ENCODE data around the gene TMEM187. TPM values are rescaled to one million over a fixed set of nuclear protein-coding genes. Genes with fewer than 3 reads are reported as not detected.

TMEM187 gene
- total and polyA plus RNA-seq, 2 donors (not counting 3 experiments of a cell fraction or from before 2014, with no cell fraction given) = 2.6 to 15.7 TPM

DNA sequence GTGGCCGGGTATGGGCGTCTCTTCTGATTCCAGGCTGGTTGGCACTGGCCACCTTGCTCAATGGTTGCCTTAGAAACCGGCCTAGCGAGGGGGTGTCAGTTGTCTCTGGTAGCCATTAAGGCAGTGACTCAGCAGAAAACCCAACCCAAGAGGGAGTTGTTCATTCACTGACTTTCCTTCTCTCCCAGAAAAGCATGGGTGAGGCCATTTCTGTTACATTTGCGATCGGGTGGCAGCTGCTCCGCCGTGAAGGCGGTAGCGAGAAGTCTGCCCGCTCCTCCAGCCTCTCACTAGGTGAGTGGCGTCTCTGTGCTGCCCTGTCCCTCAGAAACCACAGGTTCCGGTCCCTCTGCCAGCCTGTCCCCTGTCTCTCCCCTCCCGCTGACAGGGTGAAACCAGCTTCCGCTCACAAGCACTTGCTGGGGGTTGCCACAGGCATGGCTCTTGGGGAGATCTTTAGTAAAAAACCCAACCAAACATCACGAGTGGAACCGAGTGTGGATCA, 29.7 kb downstream of the TMEM187 start:
- FAIRE-seq (no peak), DNase-seq (ENCODE audit: low read depth, low spot score) (no peak)
- intact Hi-C loops (cut with micrococcal nuclease) (no loop called here), dilution Hi-C loops (cut with MboI; ENCODE audit: extremely low pct_ligation_motif_present, low sequenced_read_pairs) (no loop called here)
- Histone ChIP-seq H3K4me3 (replicated peaks in 1 of 3; ENCODE audit: insufficient read depth in 1 of 3, low read depth in 1 of 3, low read length in 3 of 3) (no peak overlapping the region), H2AFZ (ENCODE audit: low read depth, low read length) (no peak overlapping the region), H3K79me2 (ENCODE audit: control insufficient read depth, insufficient read depth, low read length) (no peaks in the 10 kb centered on the region), H3K27me3 (ENCODE audit: control insufficient read depth in 2 of 2, insufficient read depth in 2 of 2, low read length in 2 of 2) (no peaks in the 10 kb centered on the region), H3K9me3 (replicated peaks; ENCODE audit: control insufficient read depth, insufficient read depth, low read length) (no peaks in the 10 kb centered on the region), H3K36me3 (ENCODE audit: control insufficient read depth in 2 of 2, extremely low read depth in 1 of 2, insufficient read depth in 2 of 2, low read length in 2 of 2) (no peaks in the 10 kb centered on the region), H4K20me1 (replicated peaks; ENCODE audit: control insufficient read depth, extremely low read depth, insufficient read depth, low read length) (no peaks in the 10 kb centered on the region), H3K9me1 (replicated peaks; ENCODE audit: control insufficient read depth, extremely low read depth, insufficient read depth, low read length) (no peaks in the 10 kb centered on the region), H3K4me1 (ENCODE audit: control insufficient read depth, extremely low read depth, insufficient read depth, low read length) (no peaks in the 10 kb centered on the region), H3K9ac (replicated peaks; ENCODE audit: extremely low read depth, insufficient read depth, low read length) (no peak overlapping the region), H3K4me2 (ENCODE audit: insufficient read depth, low read length) (no peak overlapping the region), H3K27ac (ENCODE audit: insufficient read depth, low read depth, low read length) (no peak overlapping the region)
- ChIA-PET POLR2A (interaction anchor here (0.6 to 1.0 kb wide), 2 partner anchors 55 to 457 kb away, joined by 4 read pairs; no protein-coding TSS in a partner anchor), CTCF (interaction anchor here (0.9 kb wide), 1 partner anchor 11 kb away, joined by 4 read pairs; no protein-coding TSS in a partner anchor)
- no TSS peak for BruUV-seq (replicated peaks)
- TF ChIP-seq POLR2A (IDR thresholded peaks at IDR 0.05; ENCODE audit: low read depth, low read length) (no peak), FOS (IDR thresholded peaks at IDR 0.05; ENCODE audit: borderline replicate concordance, insufficient read depth, low read length) (no peak), JUN (IDR thresholded peaks at IDR 0.05; ENCODE audit: borderline replicate concordance, insufficient read depth, insufficient read length, low read depth) (no peak)

GRCh38 chrX:154004315-154004714, 31.8 kb downstream of the TMEM187 start:
- no peak for DNase-seq (ENCODE audit: low read depth, low spot score)
- CTCF ChIA-PET = interaction anchor here (2.1 kb wide), 1 partner anchor 9 kb away, joined by 9 read pairs; no protein-coding TSS in a partner anchor
- no TSS peak for BruUV-seq (replicated peaks)

More at GRCh38 chrX:154004315-154004714, 31.8 kb downstream of the TMEM187 start:
- H3K9me1 ChIP-seq (replicated peaks; ENCODE audit: control insufficient read depth, extremely low read depth, insufficient read depth, low read length) = no peaks in the 10 kb centered on the region
- H3K27me3 ChIP-seq (ENCODE audit: control insufficient read depth in 2 of 2, insufficient read depth in 2 of 2, low read length in 2 of 2) = no peaks in the 10 kb centered on the region
- no peak overlapping the region for H3K9ac ChIP-seq (replicated peaks; ENCODE audit: extremely low read depth, insufficient read depth, low read length)
- no peak for FAIRE-seq
- dilution Hi-C loops (cut with MboI; ENCODE audit: extremely low pct_ligation_motif_present, low sequenced_read_pairs) = no loop called here
- intact Hi-C loops (cut with micrococcal nuclease) = no loop called here
- no peaks in the 10 kb centered on the region for H3K79me2 ChIP-seq (ENCODE audit: control insufficient read depth, insufficient read depth, low read length)
- no peaks in the 10 kb centered on the region for H3K9me3 ChIP-seq (replicated peaks; ENCODE audit: control insufficient read depth, insufficient read depth, low read length)
- H2AFZ ChIP-seq (ENCODE audit: low read depth, low read length) = no peak overlapping the region
- H3K4me3 ChIP-seq (replicated peaks in 1 of 3; ENCODE audit: insufficient read depth in 1 of 3, low read depth in 1 of 3, low read length in 3 of 3) = no peak overlapping the region
- no peak for TF ChIP-seq GATA2 (IDR thresholded peaks at IDR 0.05; ENCODE audit: insufficient read depth, insufficient read length, low read depth, low read length)
- no peak for TF ChIP-seq MYC (IDR thresholded peaks at IDR 0.05; ENCODE audit: low read depth, low read length)
- no peak for TF ChIP-seq EZH2 (IDR thresholded peaks at IDR 0.05; ENCODE audit: borderline replicate concordance, low read depth, low read length, severe bottlenecking)
- TF ChIP-seq POLR2A (IDR thresholded peaks at IDR 0.05; ENCODE audit: low read depth, low read length) = no peak
- TF ChIP-seq FOS (IDR thresholded peaks at IDR 0.05; ENCODE audit: borderline replicate concordance, insufficient read depth, low read length) = no peak
- TF ChIP-seq CTCF (IDR thresholded peaks at IDR 0.05; ENCODE audit: extremely low read depth in 1 of 2, insufficient read depth in 1 of 2, low read depth in 1 of 2, low read length in 2 of 2) = no peak
- TF ChIP-seq, protein P1, sequence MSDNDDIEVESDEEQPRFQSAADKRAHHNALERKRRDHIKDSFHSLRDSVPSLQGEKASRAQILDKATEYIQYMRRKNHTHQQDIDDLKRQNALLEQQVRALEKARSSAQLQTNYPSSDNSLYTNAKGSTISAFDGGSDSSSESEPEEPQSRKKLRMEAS (IDR thresholded peaks at IDR 0.05; ENCODE audit: insufficient read depth, insufficient read length) = no peak
- TF ChIP-seq JUN (IDR thresholded peaks at IDR 0.05; ENCODE audit: borderline replicate concordance, insufficient read depth, insufficient read length, low read depth) = no peak
- no peak for TF ChIP-seq POLR2AphosphoS5 (IDR thresholded peaks at IDR 0.05; ENCODE audit: insufficient read depth, low read depth, low read length)
- H3K4me1 ChIP-seq (ENCODE audit: control insufficient read depth, extremely low read depth, insufficient read depth, low read length) = no peaks in the 10 kb centered on the region
- POLR2A ChIA-PET = no interaction called here
- H4K20me1 ChIP-seq (replicated peaks; ENCODE audit: control insufficient read depth, extremely low read depth, insufficient read depth, low read length) = no peaks in the 10 kb centered on the region
- H3K36me3 ChIP-seq (ENCODE audit: control insufficient read depth in 2 of 2, extremely low read depth in 1 of 2, insufficient read depth in 2 of 2, low read length in 2 of 2) = no peaks in the 10 kb centered on the region
- no peak overlapping the region for H3K4me2 ChIP-seq (ENCODE audit: insufficient read depth, low read length)
- no peak overlapping the region for H3K27ac ChIP-seq (ENCODE audit: insufficient read depth, low read depth, low read length)

All from endothelial cell of umbilical vein (primary cell).